IPS DF 6.9 (cell line): ENCODE results near the gene SHISA4.
"Not testable (repeated sequence)": the region's sequence is repeated elsewhere in the genome, so short reads cannot be mapped to it uniquely, and the experiment has no call there.

Experiments used
- DNase-seq: peaks from one replicate; pipeline ENCODE4 v3.0.0-alpha.2; 2013; ENCODE audit warnings: low read depth, low spot score
- H3K27ac ChIP-seq: one replicate; pipeline ENCODE4 v1.5.1; 2013; ENCODE audit warnings: low read length, control low read depth
- H3K27me3 ChIP-seq: 2 replicates; pipeline ENCODE4 v1.6.1; 2013; ENCODE audit warnings: mild to moderate bottlenecking, low read length; ENCODE audit not compliant: control insufficient read depth, insufficient read depth
- H3K36me3 ChIP-seq: 2 replicates; pipeline ENCODE4 v1.6.1; 2013; ENCODE audit warnings: low read length; ENCODE audit not compliant: control insufficient read depth, insufficient read depth
- H3K4me1 ChIP-seq: 2 replicates; pipeline ENCODE4 v1.6.1; 2013; ENCODE audit warnings: low read length; ENCODE audit not compliant: control insufficient read depth, insufficient read depth
- H3K4me3 ChIP-seq: 2 replicates; pipeline ENCODE4 v1.5.1; 2013; ENCODE audit warnings: mild to moderate bottlenecking, low read length
- H3K9me3 ChIP-seq: 2 replicates; pipeline ENCODE4 v1.6.1; 2013; ENCODE audit warnings: low read length, inconsistent platforms; ENCODE audit not compliant: control insufficient read depth, insufficient read depth
- WGBS: extraction: QIAGEN DNeasy Blood & Tissue Kit; methylation state at CpG from one replicate; pipeline ENCODE4 v1.1.7; 2013; ENCODE audit warnings: mixed read lengths, missing lambda C conversion rate; ENCODE audit not compliant: insufficient read length, insufficient coverage; 5-methylcytosine and 5-hydroxymethylcytosine counted together

Gene SHISA4

DNA sequence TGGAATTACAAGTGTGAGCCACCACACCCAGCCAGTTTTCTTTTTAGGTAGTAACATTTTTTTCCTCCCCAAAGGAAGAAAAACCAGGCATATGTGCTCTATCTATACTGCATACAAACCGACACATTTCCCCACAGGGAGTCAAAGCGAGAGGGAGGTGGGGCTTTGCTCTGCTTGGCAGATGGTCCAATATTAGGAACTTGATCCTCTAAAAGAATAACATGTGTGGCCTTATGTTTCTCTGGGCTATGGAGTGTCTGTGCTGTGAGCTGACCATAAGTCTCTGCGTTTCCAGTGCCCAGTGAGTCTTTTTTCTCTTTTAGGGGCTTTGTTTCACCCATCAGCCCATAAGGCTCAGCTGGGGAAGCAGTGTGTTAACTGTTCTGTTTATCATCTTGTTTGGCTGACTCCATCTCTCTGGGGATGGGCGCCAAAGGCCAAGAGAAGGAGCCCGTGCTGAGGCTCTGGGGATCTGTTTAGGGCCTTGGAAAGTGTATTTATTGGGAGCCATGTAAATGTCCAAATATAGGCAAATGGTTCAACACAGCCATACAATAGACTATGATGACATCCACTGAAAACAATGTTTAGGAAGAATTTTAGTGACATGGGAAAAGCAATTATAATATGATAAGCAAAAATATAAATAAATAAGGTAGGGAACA lies 37.4 kb downstream of the SHISA4 start:
- no peak for DNase-seq
- Histone ChIP-seq H3K4me1 (no peaks in the 10 kb centered on the region), H3K4me3 (no peak overlapping the region), H3K36me3 (no peaks in the 10 kb centered on the region), H3K27me3 (no peaks in the 10 kb centered on the region), H3K27ac (no peak overlapping the region), H3K9me3 (no peaks in the 10 kb centered on the region)
- no CpG with 5 or more reads among the region's 5 CpGs for WGBS

DNA sequence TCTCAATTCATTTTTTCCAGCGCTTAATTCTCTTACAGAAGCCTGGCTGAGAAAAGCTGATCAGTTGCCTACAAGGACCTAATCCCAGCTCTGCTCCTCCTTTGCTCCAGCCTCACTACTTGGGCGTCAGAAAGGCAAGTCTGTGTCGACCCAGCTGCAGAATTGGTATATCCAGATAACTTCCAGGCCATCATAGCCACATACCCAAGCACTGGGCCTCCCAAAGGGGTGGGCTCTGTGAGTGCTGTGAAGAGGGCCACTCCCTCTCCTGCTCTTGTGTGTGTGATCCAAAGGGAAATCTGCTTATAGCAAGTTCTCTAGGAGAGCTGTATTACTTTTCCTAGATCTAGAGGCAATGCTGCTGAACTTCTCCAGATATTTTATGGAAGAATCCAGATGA lies 39.6 kb downstream of the SHISA4 start:
- H3K4me3 ChIP-seq = no peak overlapping the region
- H3K4me1 ChIP-seq = no peaks in the 10 kb centered on the region
- H3K27me3 ChIP-seq = no peaks in the 10 kb centered on the region
- no peaks in the 10 kb centered on the region for H3K9me3 ChIP-seq
- H3K36me3 ChIP-seq = no peaks in the 10 kb centered on the region
- no peak for DNase-seq
- no peak overlapping the region for H3K27ac ChIP-seq
- no CpG with 5 or more reads among the region's 3 CpGs for WGBS

- Histone ChIP-seq H3K9me3 (no peaks in the 10 kb centered on the region), H3K27ac (no peak overlapping the region), H3K36me3 (no peaks in the 10 kb centered on the region), H3K4me1 (0 out of 2 replicates have a peak, but pooled peaks cover 2% of the 10 kb centered on the region), H3K4me3 (no peak overlapping the region), H3K27me3 (no peaks in the 10 kb centered on the region)
- DNase-seq = no peak
- WGBS = 100% methylated on average over 2 of the region's 4 CpGs
These were observed 41.4 kb downstream of the SHISA4 start for GRCh38 chr1:201930137-201930536.

- no peaks in the 10 kb centered on the region for H3K9me3 ChIP-seq
- 100% methylated on average over 2 of the region's 5 CpGs for WGBS
- no peaks in the 10 kb centered on the region for H3K27me3 ChIP-seq
- 0 out of 2 replicates have a peak, but pooled peaks cover 2% of the 10 kb centered on the region for H3K4me1 ChIP-seq
- H3K4me3 ChIP-seq = no peak overlapping the region
- H3K36me3 ChIP-seq = no peaks in the 10 kb centered on the region
- no peak for DNase-seq
- H3K27ac ChIP-seq = no peak overlapping the region
These were observed 42.1 kb downstream of the SHISA4 start for GRCh38 chr1:201930803-201931202.

- no peaks in the 10 kb centered on the region for H3K9me3 ChIP-seq
- H3K27me3 ChIP-seq = no peaks in the 10 kb centered on the region
- no CpG with 5 or more reads among the region's 5 CpGs for WGBS
- no peak overlapping the region for H3K27ac ChIP-seq
- no peaks in the 10 kb centered on the region for H3K36me3 ChIP-seq
- no peak overlapping the region for H3K4me3 ChIP-seq
- H3K4me1 ChIP-seq = 0 out of 2 replicates have a peak, but pooled peaks cover 2% of the 10 kb centered on the region
- DNase-seq = no peak
These were observed 45.2 kb downstream of the SHISA4 start for GRCh38 chr1:201933840-201934430.

GRCh38 chr1:201937624-201938213 lies 49.0 kb downstream of the SHISA4 start:
- Histone ChIP-seq H3K27me3 (no peaks in the 10 kb centered on the region), H3K4me3 (no peak overlapping the region), H3K4me1 (peaks cover 5% of the 10 kb centered on the region; the same call in 1 of the 2 replicates), H3K27ac (no peak overlapping the region), H3K9me3 (no peaks in the 10 kb centered on the region), H3K36me3 (no peaks in the 10 kb centered on the region)
- DNase-seq = no peak
- 100% methylated on average over 2 of the region's 5 CpGs for WGBS

- peaks cover 5% of the 10 kb centered on the region; the same call in 1 of the 2 replicates for H3K4me1 ChIP-seq
- no peak for DNase-seq
- no peak overlapping the region for H3K4me3 ChIP-seq
- H3K9me3 ChIP-seq = no peaks in the 10 kb centered on the region
- no peaks in the 10 kb centered on the region for H3K27me3 ChIP-seq
- no peak overlapping the region for H3K27ac ChIP-seq
- no CpG with 5 or more reads among the region's 4 CpGs for WGBS
- no peaks in the 10 kb centered on the region for H3K36me3 ChIP-seq
These were observed 49.8 kb downstream of the SHISA4 start for GRCh38 chr1:201938440-201939035.

- no CpG with 5 or more reads among the region's 4 CpGs for WGBS
- Histone ChIP-seq H3K4me3 (no peak overlapping the region), H3K4me1 (peaks cover 3% of the 10 kb centered on the region; the same call in 1 of the 2 replicates), H3K9me3 (no peaks in the 10 kb centered on the region), H3K27me3 (no peaks in the 10 kb centered on the region), H3K36me3 (no peaks in the 10 kb centered on the region), H3K27ac (no peak overlapping the region)
- DNase-seq = no peak
These were observed 50.5 kb downstream of the SHISA4 start for GRCh38 chr1:201939148-201939547.

- no CpG with 5 or more reads among the region's 5 CpGs for WGBS
- Histone ChIP-seq H3K4me1 (peaks cover 3% of the 10 kb centered on the region; the same call in 1 of the 2 replicates), H3K27me3 (no peaks in the 10 kb centered on the region), H3K9me3 (no peaks in the 10 kb centered on the region), H3K36me3 (no peaks in the 10 kb centered on the region), H3K27ac (no peak overlapping the region), H3K4me3 (no peak overlapping the region)
- DNase-seq = no peak
These were observed 50.9 kb downstream of the SHISA4 start for GRCh38 chr1:201939574-201939973.

DNA sequence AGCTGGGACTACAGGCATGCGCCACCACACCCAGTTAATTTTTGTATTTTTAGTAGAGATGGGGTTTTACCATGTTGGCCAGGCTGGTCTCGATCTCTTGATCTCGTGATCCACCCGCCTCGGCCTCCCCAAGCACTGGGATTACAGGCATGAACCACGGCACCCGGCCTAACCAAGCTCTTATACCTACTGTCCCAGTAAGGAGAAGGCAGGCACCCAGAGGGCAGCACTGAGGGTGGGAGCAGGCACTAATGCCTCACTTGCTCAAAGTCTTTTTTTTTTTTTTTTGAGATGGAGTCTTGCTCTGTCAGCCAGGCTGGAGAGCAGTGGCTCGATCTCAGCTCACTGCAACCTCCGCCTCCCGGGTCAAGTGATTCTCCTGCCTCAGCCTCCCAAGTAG lies 51.6 kb downstream of the SHISA4 start:
- not testable (repeated sequence) for H3K27ac ChIP-seq, H3K9me3 ChIP-seq, H3K27me3 ChIP-seq, H3K36me3 ChIP-seq, H3K4me1 ChIP-seq, DNase-seq, H3K4me3 ChIP-seq
- WGBS = no CpG with 5 or more reads among the region's 10 CpGs
